Activated CD8-positive, alpha-beta memory T cell treated with anti-CD3 and anti-CD28 coated beads, Interleukin-2, amount 10 ng/mL, durations not matched to agents 7 days and 5 days (primary cell): ENCODE data around the gene STX7. TPM values are rescaled to one million over a fixed set of nuclear protein-coding genes. Genes with fewer than 3 reads are reported as not detected.

ENCODE experiments used
- ATAC-seq: fragments of 150-1000 bp; cut with Tn5 transposase; one replicate; pipeline ENCODE4 v1.10.0; 2021; ENCODE audit warnings: moderate library complexity
- CTCF ChIA-PET: fragments of 350-600 bp; sonication (Branson Sonifier 250); formaldehyde crosslinking; loops from one replicate; lab custom pipeline; 2021; ENCODE audit warnings: antibody characterized with exemption; lab: Charles Lee
- DNase-seq: peaks from one replicate; pipeline ENCODE4 v3.0.0-alpha.2; 2020
- H3K27ac Mint-ChIP-seq: one replicate; pipeline ENCODE4 v1.8.0; 2021; ENCODE audit warnings: mild to moderate bottlenecking, mixed read lengths
- H3K27me3 Mint-ChIP-seq: one replicate; pipeline ENCODE4 v1.8.0; 2021; ENCODE audit warnings: mixed read lengths
- H3K36me3 Mint-ChIP-seq: one replicate; pipeline ENCODE4 v1.8.0; 2021; ENCODE audit warnings: mild to moderate bottlenecking, mixed read lengths
- H3K4me1 Mint-ChIP-seq: one replicate; pipeline ENCODE4 v1.8.0; 2021; ENCODE audit warnings: mixed read lengths
- H3K4me3 Mint-ChIP-seq: one replicate; pipeline ENCODE4 v1.8.0; 2021; ENCODE audit warnings: mild to moderate bottlenecking, moderate library complexity, mixed read lengths
- H3K9me3 Mint-ChIP-seq: one replicate; pipeline ENCODE4 v1.8.0; 2022; ENCODE audit warnings: low read depth, mixed read lengths
- total RNA-seq, 2 experiments: library from RNA; stranded (reverse); gene quantifications; one replicate each; pipeline ENCODE4 v1.2.3, GENCODE V29; 2021

The STX7 gene
- total RNA-seq, 2 experiments from 2014 or later = 17.2 to 19.5 TPM

DNA sequence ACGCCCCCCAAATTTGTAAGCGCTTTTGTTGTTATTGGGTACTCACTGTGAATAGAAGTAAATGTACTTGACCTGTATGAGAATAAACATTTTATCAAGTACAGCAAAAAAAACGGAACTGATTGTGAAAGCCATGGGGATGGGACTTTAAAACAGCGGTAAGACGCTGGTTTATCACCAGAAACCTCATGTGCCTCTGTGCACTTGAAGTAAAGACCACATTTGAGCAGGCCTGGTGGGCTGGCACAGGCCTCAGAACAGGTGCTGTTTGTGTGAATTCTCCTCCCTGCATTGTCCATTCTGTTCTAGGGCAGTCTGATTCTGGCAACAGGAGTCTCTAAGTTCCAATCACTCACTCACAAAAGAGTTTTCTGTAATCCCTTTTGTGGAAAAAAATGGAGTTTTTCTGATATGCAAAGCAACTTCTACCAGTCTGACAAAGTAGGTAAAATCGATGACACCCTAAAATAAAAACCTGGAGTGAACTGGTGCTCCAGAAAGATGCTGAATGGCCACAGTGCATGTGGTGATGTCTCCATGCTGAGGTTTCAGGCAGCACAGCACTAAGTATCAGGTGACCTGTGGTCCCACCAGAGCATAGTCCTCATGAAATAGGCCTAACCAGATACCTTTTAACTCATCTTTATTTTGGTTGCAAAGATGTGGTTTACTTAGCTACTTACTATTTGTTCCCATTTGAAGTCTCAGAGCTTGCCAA is 53.9 kb downstream of the STX7 start:
- Mint-ChIP-seq H3K27me3 (no peaks in the 10 kb centered on the region), H3K27ac (no peak overlapping the region), H3K9me3 (no peaks in the 10 kb centered on the region), H3K4me3 (no peak overlapping the region), H3K4me1 (peaks cover 10% of the 10 kb centered on the region), H3K36me3 (peaks cover 35% of the 10 kb centered on the region)
- CTCF ChIA-PET = no interaction called here
- ATAC-seq (no peak), DNase-seq (no peak)

DNA sequence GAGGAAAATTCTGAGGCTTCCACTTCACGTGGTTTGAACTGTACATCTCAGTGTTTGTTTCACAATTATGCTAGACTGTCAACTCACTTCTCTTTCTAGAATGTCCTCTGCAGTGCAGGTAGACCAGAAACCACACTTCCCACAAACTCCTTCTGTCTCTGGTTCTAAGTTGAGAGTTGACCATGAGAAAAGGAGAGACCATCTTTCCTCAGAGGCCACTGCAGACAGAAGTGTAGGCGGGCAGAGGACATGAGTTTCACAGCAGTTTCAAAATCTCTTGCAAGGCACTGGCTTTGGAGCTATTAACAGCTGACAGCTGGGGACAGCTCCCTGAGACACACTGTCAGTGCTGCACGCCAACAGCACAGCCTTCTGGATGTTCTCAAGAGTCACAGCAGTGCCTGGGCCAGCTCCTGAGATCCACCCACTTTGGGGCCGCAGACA is 56.2 kb downstream of the STX7 start:
- CTCF ChIA-PET = interaction anchor here (1.9 kb wide), 1 partner anchor 177 kb away, joined by 4 read pairs; no protein-coding TSS in a partner anchor
- Mint-ChIP-seq H3K36me3 (peaks cover 25% of the 10 kb centered on the region), H3K27ac (no peak overlapping the region), H3K27me3 (no peaks in the 10 kb centered on the region), H3K4me1 (peaks cover 8% of the 10 kb centered on the region), H3K9me3 (no peaks in the 10 kb centered on the region), H3K4me3 (no peak overlapping the region)
- peak; percentile 23 for ATAC-seq
- DNase-seq = no peak

DNA sequence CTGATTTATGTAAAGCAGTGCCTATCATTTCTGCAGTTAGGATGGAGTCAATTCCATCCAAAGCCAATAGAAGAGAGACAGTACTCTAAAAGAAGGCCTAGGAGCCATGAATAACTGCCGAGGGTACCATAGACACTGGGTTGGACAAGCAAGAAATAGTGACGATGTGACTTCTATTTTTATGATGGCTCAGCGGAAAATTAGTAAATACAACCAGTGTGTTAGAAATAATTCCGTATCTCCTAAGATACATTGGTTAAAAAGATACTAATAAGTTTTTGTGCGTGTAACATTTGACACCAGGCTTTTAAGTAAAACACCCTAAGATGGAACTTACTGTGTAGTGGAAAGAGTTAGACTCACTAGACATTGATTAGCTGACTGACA is 66.1 kb downstream of the STX7 start:
- Mint-ChIP-seq H3K4me3 (no peak overlapping the region), H3K36me3 (peaks cover 7% of the 10 kb centered on the region), H3K9me3 (peaks cover under 1% of the 10 kb centered on the region), H3K4me1 (no peaks in the 10 kb centered on the region), H3K27me3 (no peaks in the 10 kb centered on the region), H3K27ac (no peak overlapping the region)
- no peak for DNase-seq
- no peak for ATAC-seq
- CTCF ChIA-PET = no interaction called here

DNA sequence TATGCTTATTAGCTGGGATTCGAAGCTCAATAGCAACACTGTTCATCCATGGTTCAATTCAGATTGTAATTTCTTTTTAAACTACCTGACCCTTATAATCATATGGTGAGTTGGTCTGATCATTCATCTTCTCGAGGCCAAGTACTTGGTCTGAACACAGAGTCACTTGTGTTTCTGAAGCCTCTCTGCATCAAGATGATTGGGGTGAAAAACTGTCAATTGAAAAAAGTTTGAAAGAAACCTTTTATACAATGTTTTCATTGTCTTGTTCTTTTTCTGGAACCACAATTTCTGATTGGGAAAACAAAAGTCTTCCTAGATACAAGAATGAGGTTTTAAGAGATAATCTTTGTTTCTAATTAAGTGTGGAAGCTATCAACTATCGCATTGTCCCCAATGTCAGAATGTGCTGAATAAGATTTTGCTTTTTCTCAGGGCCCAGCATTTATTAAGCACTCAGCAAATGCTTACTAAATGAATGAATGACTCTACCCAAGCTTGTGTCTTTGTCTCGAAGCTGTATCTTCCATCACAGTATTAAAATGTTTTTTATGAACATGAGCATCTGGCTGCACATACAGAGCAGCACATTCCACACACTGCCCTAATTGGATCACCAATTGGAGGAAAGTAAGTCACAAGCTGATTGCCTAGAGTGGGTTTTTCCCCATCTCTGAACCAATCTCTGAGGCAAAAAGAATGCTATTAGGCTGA is 66.6 kb downstream of the STX7 start:
- H3K27me3 Mint-ChIP-seq = no peaks in the 10 kb centered on the region
- H3K9me3 Mint-ChIP-seq = peaks cover 4% of the 10 kb centered on the region
- DNase-seq (no peak), ATAC-seq (no peak)
- H3K27ac Mint-ChIP-seq = no peak overlapping the region
- no peak overlapping the region for H3K4me3 Mint-ChIP-seq
- no peaks in the 10 kb centered on the region for H3K4me1 Mint-ChIP-seq
- CTCF ChIA-PET = no interaction called here
- H3K36me3 Mint-ChIP-seq = peaks cover 7% of the 10 kb centered on the region

DNA sequence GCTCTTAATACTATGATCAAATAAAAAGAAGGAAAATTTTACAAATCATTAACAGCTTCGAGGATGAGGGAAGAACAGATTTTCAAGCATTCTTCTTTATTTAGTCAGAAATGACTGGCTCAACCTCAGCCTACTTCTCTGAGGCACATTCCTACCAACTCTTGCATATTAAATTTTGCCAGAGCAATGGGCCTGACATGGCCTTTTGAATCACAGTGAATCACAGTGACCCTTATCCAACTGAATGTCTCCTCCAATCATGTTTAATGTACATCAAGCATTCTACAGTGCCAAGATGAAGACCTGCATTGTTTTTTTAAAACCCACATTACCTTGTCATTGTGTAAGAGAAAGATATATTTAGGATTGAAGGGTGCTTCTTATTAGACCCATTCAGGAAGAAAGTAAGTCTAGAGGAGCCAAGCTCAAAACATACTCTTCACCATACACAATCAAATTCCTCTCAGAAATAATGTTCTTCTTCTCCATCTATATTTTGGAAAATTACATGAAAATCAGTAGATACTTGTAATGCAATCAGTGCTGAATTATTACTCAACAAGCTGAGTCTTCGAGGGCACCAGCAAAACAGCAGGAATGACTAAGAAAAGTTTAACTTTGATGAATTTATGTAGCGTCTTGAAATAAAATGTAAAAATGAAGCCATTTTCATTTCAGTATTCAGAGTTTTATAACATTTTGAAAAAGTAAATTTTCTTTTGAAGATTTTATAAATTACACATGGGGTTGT is 67.5 kb downstream of the STX7 start:
- Mint-ChIP-seq H3K36me3 (peaks cover 2% of the 10 kb centered on the region), H3K4me1 (no peaks in the 10 kb centered on the region), H3K4me3 (no peak overlapping the region), H3K9me3 (peaks cover 4% of the 10 kb centered on the region), H3K27me3 (no peaks in the 10 kb centered on the region), H3K27ac (no peak overlapping the region)
- CTCF ChIA-PET = interaction anchor here (1.0 kb wide), 1 partner anchor 165 kb away, joined by 4 read pairs; no protein-coding TSS in a partner anchor
- DNase-seq (no peak), ATAC-seq (no peak)

DNA sequence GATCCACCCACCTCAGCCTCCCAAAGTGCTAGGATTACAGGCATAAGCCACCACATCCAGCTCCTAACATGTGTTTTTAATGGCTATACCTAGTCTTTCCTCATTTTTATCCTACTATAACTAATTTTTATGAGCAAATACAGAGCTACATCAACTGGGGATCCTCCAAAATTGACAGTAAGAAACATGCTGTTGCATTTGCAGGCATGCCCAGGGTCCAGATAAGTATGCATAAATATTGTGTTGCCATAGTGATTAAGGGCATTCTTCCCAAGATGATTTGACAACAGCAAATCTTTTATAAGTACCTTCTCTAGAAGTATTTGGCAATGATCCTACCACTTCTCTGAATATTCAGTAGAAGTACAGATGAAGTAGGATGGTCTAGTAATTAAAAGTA is 69.7 kb downstream of the STX7 start:
- Mint-ChIP-seq H3K4me3 (no peak overlapping the region), H3K27ac (no peak overlapping the region), H3K27me3 (no peaks in the 10 kb centered on the region), H3K9me3 (peaks cover 4% of the 10 kb centered on the region), H3K36me3 (no peaks in the 10 kb centered on the region), H3K4me1 (no peaks in the 10 kb centered on the region)
- ATAC-seq (no peak), DNase-seq (no peak)
- CTCF ChIA-PET = no interaction called here

DNA sequence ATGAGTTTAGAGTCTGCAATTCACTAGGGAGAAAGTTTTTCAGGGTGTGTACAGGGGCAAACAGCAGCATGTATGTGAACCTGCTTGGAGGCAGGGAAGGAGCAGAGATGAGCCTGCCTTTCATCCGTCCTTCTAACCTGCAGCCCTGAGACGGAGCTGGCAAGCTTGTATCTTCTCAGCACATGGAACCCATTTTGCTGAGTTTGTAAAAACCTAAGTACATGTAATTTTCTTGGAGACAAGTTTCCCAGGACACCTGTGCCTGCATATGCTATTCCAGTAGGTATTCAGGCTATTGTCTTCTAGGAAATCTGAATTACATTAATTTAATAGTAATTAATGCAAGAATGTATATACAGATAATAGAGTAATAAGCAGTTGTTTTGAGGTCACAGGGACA is 82.8 kb downstream of the STX7 start:
- ATAC-seq (no peak), DNase-seq (no peak)
- no peaks in the 10 kb centered on the region for H3K9me3 Mint-ChIP-seq
- no peaks in the 10 kb centered on the region for H3K4me1 Mint-ChIP-seq
- H3K27ac Mint-ChIP-seq = no peak overlapping the region
- CTCF ChIA-PET = no interaction called here
- H3K36me3 Mint-ChIP-seq = no peaks in the 10 kb centered on the region
- H3K4me3 Mint-ChIP-seq = no peak overlapping the region
- peaks cover 16% of the 10 kb centered on the region for H3K27me3 Mint-ChIP-seq

DNA sequence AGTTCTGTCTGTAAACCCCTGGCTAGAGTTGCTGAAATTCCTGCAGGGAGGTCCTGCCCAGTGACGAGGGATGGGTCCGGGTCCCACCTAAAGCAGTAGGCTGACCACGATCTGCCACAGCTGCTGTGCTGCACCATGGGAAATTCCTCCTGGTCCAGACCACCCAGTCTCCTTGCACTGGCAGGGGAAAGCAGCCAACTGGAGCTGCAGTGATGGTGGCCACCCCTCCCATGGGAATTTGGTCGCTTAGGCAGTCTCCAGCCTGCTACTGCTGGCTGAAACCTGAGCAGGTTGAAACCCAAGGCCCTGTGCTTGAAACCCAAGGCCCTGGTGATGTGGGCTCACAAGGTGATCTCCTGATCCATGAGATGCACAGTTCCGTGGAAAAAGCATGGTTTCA is 87.7 kb downstream of the STX7 start:
- H3K36me3 Mint-ChIP-seq = no peaks in the 10 kb centered on the region
- no peak overlapping the region for H3K4me3 Mint-ChIP-seq
- no peak overlapping the region for H3K27ac Mint-ChIP-seq
- no peaks in the 10 kb centered on the region for H3K4me1 Mint-ChIP-seq
- CTCF ChIA-PET = no interaction called here
- DNase-seq = no peak
- peaks cover 12% of the 10 kb centered on the region for H3K27me3 Mint-ChIP-seq
- H3K9me3 Mint-ChIP-seq = no peaks in the 10 kb centered on the region
- ATAC-seq = no peak

DNA sequence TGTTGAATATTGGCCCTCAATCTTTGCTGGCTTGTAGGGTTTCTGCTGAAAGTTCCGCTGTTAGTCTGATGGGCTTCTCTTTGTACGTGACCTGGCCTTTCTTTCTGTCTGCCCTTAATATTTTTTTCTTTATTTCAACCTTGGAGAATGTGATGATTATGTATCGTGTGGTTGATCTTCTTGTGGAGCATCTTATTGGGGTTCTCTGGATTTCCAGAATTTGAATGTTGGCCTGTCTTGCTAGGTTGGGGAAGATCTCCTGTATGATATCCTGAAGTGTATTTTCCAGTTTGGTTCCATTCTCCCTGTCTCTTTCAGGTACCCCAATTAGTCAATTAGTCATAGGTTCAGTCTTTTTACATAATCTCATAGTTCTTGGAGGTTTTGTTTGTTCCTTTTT is 89.1 kb downstream of the STX7 start:
- DNase-seq (no peak), ATAC-seq (no peak)
- Mint-ChIP-seq H3K27ac (no peak overlapping the region), H3K36me3 (no peaks in the 10 kb centered on the region), H3K27me3 (peaks cover 12% of the 10 kb centered on the region), H3K4me3 (no peak overlapping the region), H3K4me1 (no peaks in the 10 kb centered on the region), H3K9me3 (no peaks in the 10 kb centered on the region)
- CTCF ChIA-PET = no interaction called here

DNA sequence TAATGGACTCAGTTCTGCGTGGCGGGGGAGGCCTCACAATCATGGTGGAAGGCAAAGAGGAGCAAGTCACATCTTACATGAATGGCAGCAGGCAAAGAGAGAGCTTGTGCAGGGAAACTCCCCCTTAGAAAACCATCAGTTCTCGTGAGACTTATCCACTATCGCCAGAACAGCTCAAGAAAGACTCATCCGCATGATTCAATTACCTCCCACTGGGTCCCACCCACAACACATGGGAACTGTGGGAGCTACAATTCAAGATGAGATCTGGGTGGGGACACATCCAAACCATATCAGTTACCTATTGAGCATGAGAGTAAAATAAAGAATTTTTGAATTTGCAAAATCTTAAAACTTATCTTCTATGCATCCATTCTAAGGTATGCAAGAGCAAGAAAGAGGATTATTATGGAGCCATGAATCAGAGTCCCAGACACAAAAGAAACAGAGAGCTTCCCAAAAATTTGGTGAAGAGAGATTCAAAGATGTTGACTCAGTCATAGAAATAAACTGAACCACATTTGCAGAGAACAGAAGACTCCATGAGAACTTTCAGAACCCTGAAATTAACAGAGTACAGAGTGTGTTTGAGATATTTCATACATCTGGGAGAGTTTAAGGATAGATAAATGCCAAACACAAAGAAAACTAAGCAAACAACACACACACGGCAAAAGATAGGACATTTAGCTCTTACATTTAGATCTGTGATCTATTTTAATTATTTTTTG is 94.5 kb downstream of the STX7 start:
- ATAC-seq (no peak), DNase-seq (no peak)
- Mint-ChIP-seq H3K9me3 (peaks cover 4% of the 10 kb centered on the region), H3K27me3 (peaks cover 12% of the 10 kb centered on the region), H3K4me1 (no peaks in the 10 kb centered on the region), H3K27ac (no peak overlapping the region), H3K4me3 (no peak overlapping the region), H3K36me3 (no peaks in the 10 kb centered on the region)
- CTCF ChIA-PET = no interaction called here

DNA sequence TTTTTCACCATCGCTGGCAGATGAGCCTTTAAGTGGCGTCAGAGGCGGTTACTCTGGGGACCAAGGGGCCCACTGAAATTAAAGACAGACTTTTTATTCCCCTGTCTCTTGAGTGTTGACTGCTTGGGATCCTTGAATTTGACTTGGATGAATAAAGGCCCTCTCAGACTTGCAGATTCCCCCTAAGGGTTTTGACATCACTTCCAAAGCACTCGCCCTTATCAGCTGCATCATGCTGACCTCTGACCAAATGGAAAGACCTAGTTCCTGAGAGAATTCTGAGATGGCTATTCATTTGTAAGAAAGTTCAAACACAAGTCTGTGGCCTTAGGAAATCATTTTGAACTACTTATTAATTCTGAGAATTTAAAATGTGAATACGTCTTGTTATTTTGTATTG is 98.2 kb downstream of the STX7 start:
- CTCF ChIA-PET = no interaction called here
- Mint-ChIP-seq H3K9me3 (peaks cover 4% of the 10 kb centered on the region), H3K27ac (no peak overlapping the region), H3K27me3 (peaks cover 26% of the 10 kb centered on the region), H3K36me3 (no peaks in the 10 kb centered on the region), H3K4me1 (no peaks in the 10 kb centered on the region), H3K4me3 (no peak overlapping the region)
- no peak for ATAC-seq
- no peak for DNase-seq

DNA sequence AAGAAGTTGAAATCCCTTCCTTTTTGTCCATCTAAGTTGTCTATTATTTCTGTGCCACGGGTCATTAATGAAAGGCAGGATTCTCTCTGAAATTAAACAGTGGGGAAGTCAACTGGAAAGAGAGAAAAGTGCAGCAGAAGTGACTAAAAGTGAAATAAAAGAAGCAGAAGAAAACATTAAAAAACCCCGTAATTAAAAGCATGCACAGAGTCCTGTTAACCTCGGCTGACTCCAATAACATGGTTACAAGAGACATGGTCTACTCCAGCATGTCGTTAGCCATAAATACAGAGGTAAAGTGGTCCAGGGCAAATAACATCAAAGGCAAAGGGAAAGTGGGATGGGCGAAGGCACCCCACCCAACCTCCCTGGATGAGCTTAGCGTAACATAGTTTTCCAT is 98.6 kb downstream of the STX7 start:
- ATAC-seq (no peak), DNase-seq (no peak)
- CTCF ChIA-PET = no interaction called here
- Mint-ChIP-seq H3K4me3 (no peak overlapping the region), H3K9me3 (peaks cover 4% of the 10 kb centered on the region), H3K4me1 (no peaks in the 10 kb centered on the region), H3K36me3 (no peaks in the 10 kb centered on the region), H3K27me3 (peaks cover 26% of the 10 kb centered on the region), H3K27ac (no peak overlapping the region)

DNA sequence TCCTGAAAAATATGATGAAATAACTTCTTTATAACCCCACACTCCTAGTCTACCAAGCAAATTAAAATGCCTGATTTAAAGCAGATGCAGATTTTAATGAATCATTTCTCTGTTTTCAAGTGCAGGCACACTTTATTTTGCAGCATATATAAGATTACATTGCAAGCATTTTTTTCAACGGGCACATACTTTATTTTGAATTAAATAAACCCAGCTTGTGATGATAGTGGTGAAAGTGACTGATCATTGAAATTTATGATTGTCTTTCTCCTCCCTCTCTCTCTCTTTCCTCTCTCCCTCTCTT is 99.5 kb downstream of the STX7 start:
- Mint-ChIP-seq H3K4me3 (no peak overlapping the region), H3K9me3 (peaks cover 4% of the 10 kb centered on the region), H3K36me3 (no peaks in the 10 kb centered on the region), H3K4me1 (no peaks in the 10 kb centered on the region), H3K27ac (no peak overlapping the region), H3K27me3 (peaks cover 26% of the 10 kb centered on the region)
- no peak for ATAC-seq
- CTCF ChIA-PET = no interaction called here
- no peak for DNase-seq
